Testis (tissue), 3 donors: ENCODE results near the gene TAF1B. TPM values are rescaled to one million over a fixed set of nuclear protein-coding genes. Genes with fewer than 3 reads are reported as not detected.

Source experiments
- DNase-seq: peaks from one replicate; pipeline ENCODE4 v3.0.0-alpha.2; 2019
- H3K27ac ChIP-seq, 2 donors: fragments of 200-600 bp; sonication (generic); one replicate each; pipeline ENCODE4 v1.5.1; 2019
- H3K27me3 ChIP-seq: fragments of 200-600 bp; sonication (generic); one replicate; pipeline ENCODE4 v1.5.1; 2019
- H3K36me3 ChIP-seq: fragments of 200-600 bp; sonication (generic); one replicate; pipeline ENCODE4 v1.5.1; 2017; ENCODE audit warnings: low read depth; ENCODE audit errors: missing control alignments
- H3K4me1 ChIP-seq: fragments of 200-600 bp; sonication (generic); one replicate; pipeline ENCODE4 v1.5.1; 2019
- H3K4me3 ChIP-seq, 2 donors: fragments of 200-600 bp; sonication (generic); one replicate each; pipeline ENCODE4 v1.5.1; 2017 to 2019
- H3K9me3 ChIP-seq: fragments of 200-600 bp; sonication (generic); one replicate; pipeline ENCODE4 v1.5.1; 2017
- CTCF ChIP-seq, 3 experiments: fragments of 450-650 bp in 2 of 3; fragments of 200-600 bp in 1 of 3; sonication (generic) in 1 of 3; IDR thresholded peaks; one replicate each; pipeline ENCODE4 v1.5.1; 2016 to 2019; ENCODE audit warnings: antibody characterized with exemption in 3 of 3, mild to moderate bottlenecking in 2 of 3, moderate library complexity in 1 of 3
- POLR2A ChIP-seq: fragments of 450-650 bp; IDR thresholded peaks from one replicate; pipeline ENCODE4 v1.6.1; 2017; ENCODE audit warnings: antibody characterized with exemption, mild to moderate bottlenecking, moderate library complexity
- WGBS, 2 donors: methylation state at CpG; one replicate each; pipeline ENCODE4 v1.1.5; 2018; 5-methylcytosine and 5-hydroxymethylcytosine counted together
- intact Hi-C: fragments of 100-400 bp; cut with DNase I; formaldehyde crosslinking; loops from one replicate; pipeline ENCODE4 v1.15.1; 2023; ENCODE audit warnings: low total_unique reads
- polyA plus RNA-seq: library from polyadenylated mRNA; stranded (reverse); fragments of 350-450 nt; fragmentation: Illumina TruSeq; extraction: RNeasy Lipid Tissue Mini Kit (QIAGEN cat#74804); gene quantifications from one replicate; pipeline ENCODE4 v1.2.3, GENCODE V29; 2014; ENCODE audit warnings: low read depth, low replicate concordance; ENCODE audit not compliant: insufficient read depth
- total RNA-seq, 2 donors: library from RNA; depleted of rRNA; stranded (reverse); fragments of >200 nt; gene quantifications; one replicate each; pipeline ENCODE4 v1.2.3, GENCODE V29; 2016

Gene TAF1B
- total and polyA plus RNA-seq, 3 donors from 2014 or later: 13.3 to 22.0 (median 22.0) TPM

DNA sequence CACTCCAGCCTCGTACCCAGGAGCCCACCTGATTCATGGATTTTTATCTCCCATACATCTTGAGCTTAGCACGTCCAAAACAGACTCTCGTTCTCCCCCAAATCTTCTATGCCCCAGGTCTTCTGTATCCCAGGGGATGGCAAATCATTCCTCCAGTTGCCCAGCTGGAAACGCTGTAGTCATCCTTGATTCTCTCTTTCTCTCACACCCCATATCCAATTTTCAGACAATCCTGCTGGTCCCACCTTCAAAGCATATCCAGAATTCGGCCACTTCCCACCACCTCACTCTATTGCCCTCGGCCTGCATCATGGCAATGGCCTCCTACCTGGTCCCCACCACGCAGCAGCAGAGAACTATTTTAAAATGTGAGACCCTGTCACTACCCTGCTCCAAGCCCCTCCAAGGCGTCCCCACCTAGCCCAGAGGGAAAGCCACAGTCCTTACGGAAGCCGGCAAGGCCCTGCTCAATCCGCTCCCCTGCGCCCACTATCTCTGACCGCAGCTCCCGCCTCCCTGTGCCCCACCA is 106.8 kb downstream of the TAF1B start:
- H3K4me3 ChIP-seq: peak overlapping the region; percentile 67 to 78
- peak overlapping the region; percentile 43 to 61 for H3K27ac ChIP-seq
- H3K9me3 ChIP-seq: no peaks in the 10 kb centered on the region
- peak; percentile 41 for DNase-seq
- H3K36me3 ChIP-seq: no peaks in the 10 kb centered on the region
- WGBS, 2 donors: 52 to 74% methylated on average over 11 to 14 of the region's 14 CpGs
- intact Hi-C loops: no loop called here
- H3K27me3 ChIP-seq: no peaks in the 10 kb centered on the region
- no peak for TF ChIP-seq POLR2A
- no peak for TF ChIP-seq CTCF (IDR thresholded peaks at IDR 0.05)
- H3K4me1 ChIP-seq: no peaks in the 10 kb centered on the region

GRCh38 chr2:9950521-9951271 is 107.4 kb downstream of the TAF1B start:
- DNase-seq: peak; percentile 58
- TF ChIP-seq POLR2A (no peak), CTCF (IDR thresholded peaks at IDR 0.05) (peak in 1 of 3 experiments; percentile 12)
- 7 to 13% methylated on average over 33 to 69 of the region's 76 CpGs for WGBS, 2 donors
- peak overlapping the region; percentile 67 to 78 for H3K4me3 ChIP-seq
- intact Hi-C loops: no loop called here
- H3K9me3 ChIP-seq: no peaks in the 10 kb centered on the region
- H3K4me1 ChIP-seq: no peaks in the 10 kb centered on the region
- peak overlapping the region; percentile 43 to 61 for H3K27ac ChIP-seq
- no peaks in the 10 kb centered on the region for H3K27me3 ChIP-seq
- no peaks in the 10 kb centered on the region for H3K36me3 ChIP-seq

DNA sequence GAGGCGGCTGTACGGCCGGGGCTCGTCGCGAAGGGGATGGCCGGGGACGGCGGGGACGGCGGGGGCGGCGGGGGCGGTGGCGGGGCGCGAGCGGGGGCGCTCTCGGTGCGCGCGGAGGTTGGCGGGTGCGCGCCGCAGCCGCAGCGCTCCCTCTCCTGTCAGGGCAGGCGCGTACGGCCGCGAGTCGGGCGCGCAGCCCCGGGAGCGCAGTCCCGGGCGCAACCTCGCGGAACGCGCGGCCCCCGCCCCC is 107.9 kb downstream of the TAF1B start:
- TF ChIP-seq POLR2A: no peak
- no peak for TF ChIP-seq CTCF (IDR thresholded peaks at IDR 0.05)
- Histone ChIP-seq H3K9me3 (no peaks in the 10 kb centered on the region), H3K36me3 (no peaks in the 10 kb centered on the region), H3K4me3 (peak overlapping the region; percentile 67 to 78), H3K4me1 (no peaks in the 10 kb centered on the region), H3K27ac (peak overlapping the region; percentile 43 to 61), H3K27me3 (no peaks in the 10 kb centered on the region)
- intact Hi-C loops: no loop called here
- DNase-seq: no peak
- WGBS, 2 donors: 3% methylated on average over 6 of the region's 47 CpGs; no CpG with 5 or more reads in 1 of the 2 donors

DNA sequence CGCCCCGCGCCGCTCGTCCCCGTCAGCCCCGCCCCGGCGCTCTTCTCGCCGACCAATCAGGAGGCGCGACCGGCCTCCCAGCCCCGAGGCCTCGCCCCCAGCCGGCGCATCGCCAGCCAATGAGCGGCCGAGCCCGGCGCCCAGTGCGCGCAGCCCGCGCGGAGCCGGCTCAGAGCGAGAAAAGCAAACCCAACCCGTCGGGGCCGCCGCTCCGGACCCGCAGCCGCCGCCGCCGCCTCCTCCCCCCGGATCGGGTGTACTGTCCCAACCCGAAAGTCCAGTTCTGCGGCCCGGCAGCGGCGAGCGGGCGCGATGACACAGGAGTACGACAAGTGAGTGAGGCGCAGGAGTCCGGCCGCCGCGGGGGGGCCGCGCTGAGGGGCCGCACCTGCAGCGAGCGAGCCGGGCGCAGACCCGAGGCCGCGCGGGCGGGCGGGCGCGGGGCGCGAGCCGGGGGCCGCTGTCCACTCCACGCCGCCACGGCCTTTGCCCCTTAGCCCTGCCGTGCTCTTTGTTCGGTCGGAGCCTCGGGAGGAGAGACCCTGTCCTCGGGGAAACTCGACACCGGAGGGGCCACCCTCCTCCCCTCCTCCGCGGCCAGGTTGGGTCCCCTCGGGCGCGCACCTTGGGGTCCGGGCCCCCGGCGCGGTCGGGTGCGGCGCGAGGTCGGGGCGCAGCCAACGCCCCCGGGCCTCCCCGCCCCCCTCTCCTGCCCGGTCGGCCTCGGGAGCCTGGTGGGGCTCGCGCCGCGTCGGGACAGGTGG is 108.4 kb downstream of the TAF1B start, which contains the start of gene GRHL1:
TSS of gene GRHL1 (plus strand) at position 172 of the 764 bp plus-strand sequence. CDS start at position 313, 141 bp downstream.
- H3K27ac ChIP-seq: peak within 1 kb of the TSS; percentile 43 to 61

More for the DNA sequence above, 108.4 kb downstream of the TAF1B start, which contains the start of gene GRHL1:
- Histone ChIP-seq H3K4me1 (no peaks in the 10 kb centered on the region), H3K9me3 (no peaks in the 10 kb centered on the region), H3K4me3 (peak within 1 kb of the TSS; percentile 67 to 78), H3K36me3 (no peaks in the 10 kb centered on the region), H3K27me3 (no peaks in the 10 kb centered on the region)
- intact Hi-C loops: no loop called here
- peak; percentile 95 for DNase-seq
- 0% methylated on average over 49 of the region's 111 CpGs; no CpG with 5 or more reads in 1 of the 2 donors for WGBS, 2 donors
- no peak for TF ChIP-seq CTCF (IDR thresholded peaks at IDR 0.05)
- TF ChIP-seq POLR2A: no peak
